ENCODE measurements around the gene PLA2G4E. TPM values are rescaled to one million over a fixed set of nuclear protein-coding genes. Genes with fewer than 3 reads are reported as not detected.

PLA2G4E gene
- total RNA-seq, 1 experiment from 2014 or later = 0.09 TPM

DNA sequence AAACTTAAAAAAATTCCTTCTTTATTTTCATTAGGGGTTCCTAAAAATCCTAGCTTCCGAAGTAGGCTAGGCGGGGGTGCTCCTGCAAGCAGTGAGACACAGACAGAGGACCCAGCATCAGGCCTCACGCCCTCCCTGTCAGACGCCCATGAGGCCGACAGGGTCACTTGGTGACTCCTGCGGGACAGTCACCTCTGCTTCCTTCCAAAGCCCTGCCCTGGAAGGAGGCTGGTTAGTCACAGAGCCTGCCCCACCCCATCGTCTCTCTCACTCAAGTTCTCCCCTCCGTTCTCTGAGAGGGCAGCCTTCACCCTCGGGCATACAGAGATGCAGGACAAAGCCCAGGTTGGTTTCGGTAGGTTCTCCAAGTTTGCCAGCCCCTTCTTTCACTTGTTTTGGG is 87.1 kb downstream of the PLA2G4E start:
- H3K4me1 Mint-ChIP-seq (ENCODE audit: low read depth, unreplicated experiment) = peaks cover 21% of the 10 kb centered on the region

DNA sequence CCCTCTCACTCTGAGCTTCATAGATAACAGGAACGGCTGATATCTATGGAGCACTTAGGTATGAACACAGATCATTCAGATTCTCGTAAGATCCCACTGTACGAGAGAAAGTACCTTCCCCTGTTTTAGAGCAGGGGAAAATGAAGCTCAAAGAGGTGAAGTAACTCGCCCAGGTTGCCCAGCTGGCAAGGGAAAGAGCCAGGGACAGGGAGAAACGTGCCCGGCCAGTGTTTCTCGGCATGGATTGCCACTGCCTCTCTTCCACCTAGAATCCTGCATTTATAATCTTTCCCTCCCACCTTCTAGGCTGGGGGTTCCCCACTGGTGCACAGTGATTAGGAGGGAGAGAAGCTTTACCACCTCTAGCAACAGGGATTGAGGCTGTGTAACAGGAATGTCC is 87.5 kb downstream of the PLA2G4E start:
- H3K36me3 Mint-ChIP-seq (ENCODE audit: insufficient read depth, unreplicated experiment) = peaks cover 20% of the 10 kb centered on the region
- H3K4me3 Mint-ChIP-seq (ENCODE audit: low read depth, unreplicated experiment) = no peak overlapping the region
- no peaks in the 10 kb centered on the region for H3K9me3 Mint-ChIP-seq (ENCODE audit: low read depth, unreplicated experiment)
- no TSS peak for BruUV-seq (replicated peaks)
- no peak for DNase-seq
- CTCF ChIA-PET = no interaction called here
- intact Hi-C loops (cut with micrococcal nuclease; ENCODE audit: unreplicated experiment) = no loop called here
- no peak overlapping the region for H3K27ac Mint-ChIP-seq (ENCODE audit: unreplicated experiment)
- H3K27me3 Mint-ChIP-seq (ENCODE audit: unreplicated experiment) = no peaks in the 10 kb centered on the region
- TF ChIP-seq CTCF (IDR thresholded peaks at IDR 0.05; ENCODE audit: unreplicated experiment) = no peak
- peaks cover 22% of the 10 kb centered on the region for H3K4me1 Mint-ChIP-seq (ENCODE audit: low read depth, unreplicated experiment)

More for the DNA sequence above, 87.1 kb downstream of the PLA2G4E start:
- Mint-ChIP-seq H3K27ac (ENCODE audit: unreplicated experiment) (no peak overlapping the region), H3K9me3 (ENCODE audit: low read depth, unreplicated experiment) (no peaks in the 10 kb centered on the region), H3K4me3 (ENCODE audit: low read depth, unreplicated experiment) (no peak overlapping the region), H3K36me3 (ENCODE audit: insufficient read depth, unreplicated experiment) (peaks cover 20% of the 10 kb centered on the region), H3K27me3 (ENCODE audit: unreplicated experiment) (no peaks in the 10 kb centered on the region)
- intact Hi-C loops (cut with micrococcal nuclease; ENCODE audit: unreplicated experiment) = no loop called here
- DNase-seq = no peak
- CTCF ChIA-PET = no interaction called here
- no TSS peak for BruUV-seq (replicated peaks)
- no peak for TF ChIP-seq CTCF (IDR thresholded peaks at IDR 0.05; ENCODE audit: unreplicated experiment)

GRCh38 chr15:41932511-41933289 is 88.1 kb downstream of the PLA2G4E start:
- peaks cover 28% of the 10 kb centered on the region for H3K4me1 Mint-ChIP-seq (ENCODE audit: low read depth, unreplicated experiment)
- CTCF ChIA-PET = no interaction called here
- H3K4me3 Mint-ChIP-seq (ENCODE audit: low read depth, unreplicated experiment) = no peak overlapping the region
- DNase-seq = no peak
- H3K27ac Mint-ChIP-seq (ENCODE audit: unreplicated experiment) = no peak overlapping the region
- intact Hi-C loops (cut with micrococcal nuclease; ENCODE audit: unreplicated experiment) = no loop called here
- H3K27me3 Mint-ChIP-seq (ENCODE audit: unreplicated experiment) = no peaks in the 10 kb centered on the region
- no peak for TF ChIP-seq CTCF (IDR thresholded peaks at IDR 0.05; ENCODE audit: unreplicated experiment)
- H3K9me3 Mint-ChIP-seq (ENCODE audit: low read depth, unreplicated experiment) = no peaks in the 10 kb centered on the region
- BruUV-seq (replicated peaks) = no TSS peak
- H3K36me3 Mint-ChIP-seq (ENCODE audit: insufficient read depth, unreplicated experiment) = peaks cover 18% of the 10 kb centered on the region

- no peaks in the 10 kb centered on the region for H3K9me3 Mint-ChIP-seq (ENCODE audit: low read depth, unreplicated experiment)
- H3K36me3 Mint-ChIP-seq (ENCODE audit: insufficient read depth, unreplicated experiment) = peaks cover 12% of the 10 kb centered on the region
- intact Hi-C loops (cut with micrococcal nuclease; ENCODE audit: unreplicated experiment) = no loop called here
- no peak for TF ChIP-seq CTCF (IDR thresholded peaks at IDR 0.05; ENCODE audit: unreplicated experiment)
- BruUV-seq (replicated peaks) = no TSS peak
- H3K27ac Mint-ChIP-seq (ENCODE audit: unreplicated experiment) = no peak overlapping the region
- DNase-seq = no peak
- no peaks in the 10 kb centered on the region for H3K27me3 Mint-ChIP-seq (ENCODE audit: unreplicated experiment)
- CTCF ChIA-PET = no interaction called here
- peaks cover 34% of the 10 kb centered on the region for H3K4me1 Mint-ChIP-seq (ENCODE audit: low read depth, unreplicated experiment)
- H3K4me3 Mint-ChIP-seq (ENCODE audit: low read depth, unreplicated experiment) = no peak overlapping the region
Measured at GRCh38 chr15:41932101-41932500, 88.7 kb downstream of the PLA2G4E start.

Other genes with a start within 250 kb of the PLA2G4E start
- 9.9 and 11.3 TPM in 2 replicates for gene MAPKBP1, start 246.6 kb downstream of the PLA2G4E start, total RNA-seq (2022)
- 9.4 and 9.7 TPM in 2 replicates for gene JMJD7, start 192.9 kb downstream of the PLA2G4E start, total RNA-seq (2022)
- 4.1 and 6.8 TPM in 2 replicates for gene PLA2G4B, start 182.2 kb downstream of the PLA2G4E start, total RNA-seq (2022)
- gene SPTBN5, start 127.0 kb downstream of the PLA2G4E start, total RNA-seq (2022) = 0.64 and 0.69 TPM in 2 replicates
- 20.2 and 20.7 TPM in 2 replicates for gene EHD4, start 48.5 kb downstream of the PLA2G4E start, total RNA-seq (2022)
- gene PLA2G4D, start 73.5 kb upstream of the PLA2G4E start, total RNA-seq (2022) = not detected in 2 replicates
- gene PLA2G4F, start 135.6 kb upstream of the PLA2G4E start, total RNA-seq (2022) = 0.87 and 2.0 TPM in 2 replicates
- 32.5 and 34.6 TPM in 2 replicates for gene VPS39, start 187.3 kb upstream of the PLA2G4E start, total RNA-seq (2022)

All from Calu3 (cell line).